Measurements from ENCODE around the gene ACMSD.

DNA sequence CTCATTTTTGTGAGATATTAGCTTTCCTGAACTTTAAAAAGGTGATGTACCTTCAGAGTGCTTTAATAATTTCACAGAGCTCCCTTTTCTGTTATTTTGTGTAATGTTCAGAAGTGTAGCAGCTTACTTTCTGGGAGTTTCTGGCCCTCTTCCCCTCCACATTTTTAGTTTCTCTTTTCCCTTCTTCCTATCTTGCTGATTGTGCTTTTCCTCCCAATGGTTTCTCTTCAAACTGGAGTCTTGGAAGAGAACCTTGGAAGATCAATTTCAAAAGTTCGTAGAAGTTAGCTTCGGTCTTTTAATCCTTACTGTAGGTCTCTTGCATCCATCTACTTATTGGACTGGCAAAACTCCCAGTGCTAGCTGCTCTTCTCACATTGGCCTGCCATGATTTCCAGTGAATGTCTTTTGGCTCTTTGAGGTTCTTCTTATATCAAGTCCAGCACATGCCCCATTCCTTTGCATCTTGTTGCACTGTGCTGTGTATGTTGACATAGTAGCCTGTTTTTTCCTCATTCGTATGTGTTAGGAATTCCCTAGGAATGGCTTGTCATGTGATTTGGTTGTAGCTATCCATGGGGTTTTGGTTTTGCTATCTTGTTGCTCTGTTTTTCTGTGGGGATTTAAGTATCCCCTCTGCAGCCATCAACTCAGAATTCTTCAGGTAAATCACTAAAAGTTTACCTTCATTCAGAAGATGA is 88.0 kb downstream of the ACMSD start:
- TF ChIP-seq, protein P1, sequence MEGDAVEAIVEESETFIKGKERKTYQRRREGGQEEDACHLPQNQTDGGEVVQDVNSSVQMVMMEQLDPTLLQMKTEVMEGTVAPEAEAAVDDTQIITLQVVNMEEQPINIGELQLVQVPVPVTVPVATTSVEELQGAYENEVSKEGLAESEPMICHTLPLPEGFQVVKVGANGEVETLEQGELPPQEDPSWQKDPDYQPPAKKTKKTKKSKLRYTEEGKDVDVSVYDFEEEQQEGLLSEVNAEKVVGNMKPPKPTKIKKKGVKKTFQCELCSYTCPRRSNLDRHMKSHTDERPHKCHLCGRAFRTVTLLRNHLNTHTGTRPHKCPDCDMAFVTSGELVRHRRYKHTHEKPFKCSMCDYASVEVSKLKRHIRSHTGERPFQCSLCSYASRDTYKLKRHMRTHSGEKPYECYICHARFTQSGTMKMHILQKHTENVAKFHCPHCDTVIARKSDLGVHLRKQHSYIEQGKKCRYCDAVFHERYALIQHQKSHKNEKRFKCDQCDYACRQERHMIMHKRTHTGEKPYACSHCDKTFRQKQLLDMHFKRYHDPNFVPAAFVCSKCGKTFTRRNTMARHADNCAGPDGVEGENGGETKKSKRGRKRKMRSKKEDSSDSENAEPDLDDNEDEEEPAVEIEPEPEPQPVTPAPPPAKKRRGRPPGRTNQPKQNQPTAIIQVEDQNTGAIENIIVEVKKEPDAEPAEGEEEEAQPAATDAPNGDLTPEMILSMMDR (IDR thresholded peaks at IDR 0.05; ENCODE audit: insufficient read depth, low read length), result no peak
- TF ChIP-seq POLR2AphosphoS5 (IDR thresholded peaks at IDR 0.05; ENCODE audit: low read depth) (no peak), GABPA (IDR thresholded peaks at IDR 0.05; ENCODE audit: low read depth) (no peak), SPI1 (IDR thresholded peaks at IDR 0.05; ENCODE audit: borderline replicate concordance, low read depth) (no peak)
- TF ChIP-seq, protein P2, sequence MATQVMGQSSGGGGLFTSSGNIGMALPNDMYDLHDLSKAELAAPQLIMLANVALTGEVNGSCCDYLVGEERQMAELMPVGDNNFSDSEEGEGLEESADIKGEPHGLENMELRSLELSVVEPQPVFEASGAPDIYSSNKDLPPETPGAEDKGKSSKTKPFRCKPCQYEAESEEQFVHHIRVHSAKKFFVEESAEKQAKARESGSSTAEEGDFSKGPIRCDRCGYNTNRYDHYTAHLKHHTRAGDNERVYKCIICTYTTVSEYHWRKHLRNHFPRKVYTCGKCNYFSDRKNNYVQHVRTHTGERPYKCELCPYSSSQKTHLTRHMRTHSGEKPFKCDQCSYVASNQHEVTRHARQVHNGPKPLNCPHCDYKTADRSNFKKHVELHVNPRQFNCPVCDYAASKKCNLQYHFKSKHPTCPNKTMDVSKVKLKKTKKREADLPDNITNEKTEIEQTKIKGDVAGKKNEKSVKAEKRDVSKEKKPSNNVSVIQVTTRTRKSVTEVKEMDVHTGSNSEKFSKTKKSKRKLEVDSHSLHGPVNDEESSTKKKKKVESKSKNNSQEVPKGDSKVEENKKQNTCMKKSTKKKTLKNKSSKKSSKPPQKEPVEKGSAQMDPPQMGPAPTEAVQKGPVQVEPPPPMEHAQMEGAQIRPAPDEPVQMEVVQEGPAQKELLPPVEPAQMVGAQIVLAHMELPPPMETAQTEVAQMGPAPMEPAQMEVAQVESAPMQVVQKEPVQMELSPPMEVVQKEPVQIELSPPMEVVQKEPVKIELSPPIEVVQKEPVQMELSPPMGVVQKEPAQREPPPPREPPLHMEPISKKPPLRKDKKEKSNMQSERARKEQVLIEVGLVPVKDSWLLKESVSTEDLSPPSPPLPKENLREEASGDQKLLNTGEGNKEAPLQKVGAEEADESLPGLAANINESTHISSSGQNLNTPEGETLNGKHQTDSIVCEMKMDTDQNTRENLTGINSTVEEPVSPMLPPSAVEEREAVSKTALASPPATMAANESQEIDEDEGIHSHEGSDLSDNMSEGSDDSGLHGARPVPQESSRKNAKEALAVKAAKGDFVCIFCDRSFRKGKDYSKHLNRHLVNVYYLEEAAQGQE (IDR thresholded peaks at IDR 0.05; ENCODE audit: insufficient replicate concordance, low read depth), result no peak

All from HL-60 (cell line).